B cell (primary cell): Measurements from ENCODE around the gene ARHGEF9.

ENCODE experiments used
- EZH2 ChIP-seq: IDR thresholded peaks from 2 replicates; pipeline ENCODE4 v1.6.1; 2012; ENCODE audit warnings: borderline replicate concordance, low read depth, mild to moderate bottlenecking, moderate library complexity, low read length; ENCODE audit not compliant: insufficient read depth, poor library complexity, severe bottlenecking
- TF ChIP-seq, protein P1 (sequence below): fragments of 200-600 bp; IDR thresholded peaks from one replicate; pipeline ENCODE4 v1.8.0; 2022; ENCODE audit warnings: antibody characterized with exemption, mild to moderate bottlenecking

DNA sequence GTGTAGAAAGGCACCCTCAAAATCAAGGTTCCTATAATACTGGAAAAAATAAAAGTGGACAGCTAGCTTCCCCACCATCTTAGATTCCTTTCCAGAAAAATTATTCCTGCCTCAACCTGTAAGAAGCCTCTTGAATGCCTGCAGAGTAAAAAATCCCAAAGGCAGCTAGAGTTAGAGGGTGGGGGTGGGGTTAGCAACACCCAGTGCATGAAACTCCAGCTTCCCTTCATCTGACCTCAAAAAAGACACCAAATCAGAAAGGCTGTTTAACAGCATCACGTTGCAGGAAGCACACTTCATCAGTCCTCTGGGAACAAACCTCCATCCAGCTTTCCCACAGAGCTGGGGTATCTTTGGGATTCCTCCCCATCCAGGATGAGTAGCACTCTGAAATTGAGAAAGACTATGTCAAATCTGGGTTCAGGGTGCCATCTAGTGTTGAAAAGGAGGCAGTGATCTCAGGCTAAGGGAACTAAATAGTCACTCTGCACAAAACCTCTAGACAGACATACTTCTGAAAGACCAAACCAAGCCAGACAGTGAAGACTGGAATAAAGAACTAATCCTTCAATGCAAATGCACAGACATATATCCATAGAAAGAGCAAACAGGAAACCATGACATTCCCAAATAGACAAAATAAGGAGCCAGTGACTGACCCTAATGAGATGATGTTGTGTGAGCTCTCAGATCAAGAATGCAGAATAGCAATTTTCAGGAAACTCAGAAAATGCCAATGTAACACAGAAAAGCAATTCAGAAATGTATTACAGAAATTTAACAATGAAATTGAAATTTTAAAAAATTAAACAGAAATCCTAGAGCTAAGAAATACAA lies 97.9 kb downstream of the ARHGEF9 start:
- TF ChIP-seq, protein P1, sequence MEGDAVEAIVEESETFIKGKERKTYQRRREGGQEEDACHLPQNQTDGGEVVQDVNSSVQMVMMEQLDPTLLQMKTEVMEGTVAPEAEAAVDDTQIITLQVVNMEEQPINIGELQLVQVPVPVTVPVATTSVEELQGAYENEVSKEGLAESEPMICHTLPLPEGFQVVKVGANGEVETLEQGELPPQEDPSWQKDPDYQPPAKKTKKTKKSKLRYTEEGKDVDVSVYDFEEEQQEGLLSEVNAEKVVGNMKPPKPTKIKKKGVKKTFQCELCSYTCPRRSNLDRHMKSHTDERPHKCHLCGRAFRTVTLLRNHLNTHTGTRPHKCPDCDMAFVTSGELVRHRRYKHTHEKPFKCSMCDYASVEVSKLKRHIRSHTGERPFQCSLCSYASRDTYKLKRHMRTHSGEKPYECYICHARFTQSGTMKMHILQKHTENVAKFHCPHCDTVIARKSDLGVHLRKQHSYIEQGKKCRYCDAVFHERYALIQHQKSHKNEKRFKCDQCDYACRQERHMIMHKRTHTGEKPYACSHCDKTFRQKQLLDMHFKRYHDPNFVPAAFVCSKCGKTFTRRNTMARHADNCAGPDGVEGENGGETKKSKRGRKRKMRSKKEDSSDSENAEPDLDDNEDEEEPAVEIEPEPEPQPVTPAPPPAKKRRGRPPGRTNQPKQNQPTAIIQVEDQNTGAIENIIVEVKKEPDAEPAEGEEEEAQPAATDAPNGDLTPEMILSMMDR = peak; percentile 40
- TF ChIP-seq EZH2 = no peak
